ENCODE measurements around the gene TTL.
A peak's percentile ranks its signal among the peaks of the same experiment; 100 is the strongest.

The TTL gene

DNA sequence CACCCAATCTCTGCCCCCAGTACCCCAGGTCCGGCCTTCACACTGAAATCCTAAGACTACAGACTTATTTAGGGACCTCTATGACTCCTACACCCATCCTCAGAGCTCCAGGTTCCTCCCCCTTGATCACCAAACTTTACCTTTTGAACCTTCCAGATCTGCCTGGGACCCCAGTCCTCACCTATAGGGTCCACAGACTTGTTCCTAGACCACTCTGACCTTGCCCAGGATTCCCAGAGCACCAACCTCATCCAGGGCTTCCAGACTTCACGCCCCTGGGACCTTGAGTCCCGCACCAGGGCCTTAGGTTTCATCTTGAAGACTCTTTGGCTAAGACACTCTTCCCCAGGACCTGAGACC lies 102.9 kb downstream of the TTL start:
- DNase-seq: no peak

DNA sequence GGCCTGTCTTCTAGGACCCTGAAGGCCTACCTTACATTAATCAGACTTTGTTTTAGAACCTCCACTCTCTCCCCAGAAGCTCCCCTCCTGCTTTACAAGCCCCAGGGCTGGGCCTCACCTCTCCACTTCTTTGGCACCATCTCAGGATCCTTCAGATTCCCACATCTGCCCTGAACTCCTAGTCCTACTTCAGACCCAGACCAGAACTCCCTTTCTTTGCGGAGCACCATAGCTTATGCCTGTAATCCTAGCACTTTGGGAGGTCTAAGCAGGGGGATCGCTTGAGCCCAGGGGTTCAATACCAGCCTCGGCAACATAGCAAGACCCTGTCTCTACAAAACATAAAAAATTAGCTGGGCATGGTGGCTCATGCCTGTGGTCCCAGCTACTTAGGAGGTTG lies 103.4 kb downstream of the TTL start:
- DNase-seq: no peak

DNA sequence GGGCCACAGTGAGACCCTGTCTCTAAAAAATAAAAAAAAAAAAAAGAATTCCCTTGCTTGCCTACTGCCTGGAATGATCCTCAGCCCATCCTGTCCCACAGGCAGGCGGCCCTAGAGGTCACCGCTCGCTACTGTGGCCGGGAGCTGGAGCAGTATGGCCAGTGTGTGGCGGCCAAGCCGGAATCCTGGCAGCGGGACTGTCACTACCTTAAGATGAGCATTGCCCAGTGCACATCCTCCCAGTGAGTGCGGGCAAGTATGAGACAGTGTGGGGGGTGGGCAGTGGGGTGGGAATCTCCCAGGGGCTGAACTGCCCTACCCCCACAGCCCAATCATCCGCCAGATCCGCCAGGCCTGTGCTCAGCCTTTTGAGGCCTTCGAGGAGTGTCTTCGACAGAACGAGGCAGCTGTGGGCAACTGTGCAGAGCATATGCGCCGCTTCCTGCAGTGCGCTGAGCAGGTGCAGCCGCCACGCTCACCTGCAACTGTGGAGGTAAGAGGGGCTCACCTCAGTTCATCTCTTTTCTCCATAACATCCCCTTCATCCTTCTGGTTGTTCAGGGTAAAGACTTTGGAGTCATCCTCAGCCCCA lies 104.0 kb downstream of the TTL start:
- no peak for DNase-seq

DNA sequence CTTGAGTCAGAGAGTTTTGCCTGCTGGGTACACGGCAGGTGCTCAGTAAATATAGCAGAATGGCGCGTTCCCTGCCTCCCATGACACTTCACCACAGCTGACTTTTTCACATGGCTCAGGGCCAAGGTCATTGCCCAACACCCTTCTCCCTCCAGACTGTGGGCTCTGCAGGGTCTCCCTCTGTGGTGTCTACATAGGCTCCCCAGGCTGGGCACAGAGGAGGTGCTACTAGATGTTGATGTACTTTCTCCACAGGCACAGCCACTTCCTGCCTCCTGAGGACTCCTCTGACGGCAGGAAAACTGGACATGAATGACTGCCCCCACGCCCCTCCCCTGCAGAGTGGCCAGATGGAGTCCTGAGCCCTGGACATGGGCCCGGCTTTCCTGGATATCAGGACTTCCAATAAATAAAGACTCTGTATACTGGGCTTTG lies 106.7 kb downstream of the TTL start:
- peak; percentile 41 for DNase-seq
